Vagina (tissue), 2 donors: ENCODE data around the gene CMIP.

Experiments
- POLR2A ChIP-seq, 2 donors: fragments of 450-650 bp; IDR thresholded peaks; one replicate each; pipeline ENCODE4 v1.6.1; 2017; ENCODE audit warnings: antibody characterized with exemption in 2 of 2, mild to moderate bottlenecking in 2 of 2, moderate library complexity in 2 of 2
- POLR2AphosphoS5 ChIP-seq, 2 donors: sonication (generic); formaldehyde crosslinking; IDR thresholded peaks; one replicate each; pipeline ENCODE4 v1.9.0; 2017; ENCODE audit warnings: antibody characterized with exemption in 2 of 2, mild to moderate bottlenecking in 2 of 2, low read depth in 1 of 2; ENCODE audit not compliant: insufficient read depth in 1 of 2
- TF ChIP-seq, protein P1 (sequence below), 3 experiments: fragments of 450-650 bp in 2 of 3; fragments of 200-600 bp in 1 of 3; sonication (generic) in 1 of 3; IDR thresholded peaks; one replicate each; pipeline ENCODE4 v1.5.1; 2017 to 2019; ENCODE audit warnings: antibody characterized with exemption in 3 of 3, mild to moderate bottlenecking in 2 of 3, moderate library complexity in 2 of 3

DNA sequence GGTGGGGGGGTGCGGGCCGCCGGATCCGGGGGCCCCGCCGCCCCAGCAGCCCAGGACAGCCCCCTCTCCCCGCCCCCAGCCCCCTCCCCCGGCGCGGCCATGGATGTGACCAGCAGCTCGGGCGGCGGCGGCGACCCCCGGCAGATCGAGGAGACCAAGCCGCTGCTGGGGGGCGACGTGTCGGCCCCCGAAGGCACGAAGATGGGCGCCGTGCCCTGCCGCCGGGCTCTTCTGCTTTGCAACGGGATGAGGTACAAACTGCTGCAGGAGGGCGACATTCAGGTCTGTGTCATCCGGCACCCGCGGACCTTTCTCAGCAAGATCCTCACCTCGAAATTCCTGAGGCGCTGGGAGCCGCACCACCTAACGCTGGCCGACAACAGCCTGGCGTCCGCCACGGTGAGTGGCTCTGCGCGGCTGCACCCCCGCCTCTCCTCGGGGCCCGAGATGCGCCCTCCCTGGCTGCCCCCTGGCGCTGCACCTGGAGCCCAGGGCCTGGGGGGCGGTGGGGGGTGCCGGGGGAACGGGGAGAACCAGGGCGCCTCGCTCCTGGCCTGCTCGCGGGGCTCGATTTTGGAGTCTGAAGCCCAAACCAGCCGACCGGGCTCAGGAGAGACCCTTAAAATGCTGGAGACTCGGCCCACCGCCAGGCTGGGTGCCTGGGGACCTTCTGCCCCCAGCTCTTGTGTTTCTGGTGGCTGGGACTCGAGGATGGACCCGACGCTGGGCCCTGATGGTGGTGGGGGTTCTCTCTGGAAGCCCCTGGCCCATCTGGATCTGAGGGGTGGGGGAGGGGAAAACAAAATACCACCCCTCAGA, 744 bp downstream of the CMIP start:
- TF ChIP-seq POLR2AphosphoS5 (IDR thresholded peaks at IDR 0.05; ENCODE audit: insufficient read depth in 1 of 2, low read depth in 1 of 2) (no peak), POLR2A (IDR thresholded peaks at IDR 0.05) (no peak)
- TF ChIP-seq, protein P1, sequence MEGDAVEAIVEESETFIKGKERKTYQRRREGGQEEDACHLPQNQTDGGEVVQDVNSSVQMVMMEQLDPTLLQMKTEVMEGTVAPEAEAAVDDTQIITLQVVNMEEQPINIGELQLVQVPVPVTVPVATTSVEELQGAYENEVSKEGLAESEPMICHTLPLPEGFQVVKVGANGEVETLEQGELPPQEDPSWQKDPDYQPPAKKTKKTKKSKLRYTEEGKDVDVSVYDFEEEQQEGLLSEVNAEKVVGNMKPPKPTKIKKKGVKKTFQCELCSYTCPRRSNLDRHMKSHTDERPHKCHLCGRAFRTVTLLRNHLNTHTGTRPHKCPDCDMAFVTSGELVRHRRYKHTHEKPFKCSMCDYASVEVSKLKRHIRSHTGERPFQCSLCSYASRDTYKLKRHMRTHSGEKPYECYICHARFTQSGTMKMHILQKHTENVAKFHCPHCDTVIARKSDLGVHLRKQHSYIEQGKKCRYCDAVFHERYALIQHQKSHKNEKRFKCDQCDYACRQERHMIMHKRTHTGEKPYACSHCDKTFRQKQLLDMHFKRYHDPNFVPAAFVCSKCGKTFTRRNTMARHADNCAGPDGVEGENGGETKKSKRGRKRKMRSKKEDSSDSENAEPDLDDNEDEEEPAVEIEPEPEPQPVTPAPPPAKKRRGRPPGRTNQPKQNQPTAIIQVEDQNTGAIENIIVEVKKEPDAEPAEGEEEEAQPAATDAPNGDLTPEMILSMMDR (IDR thresholded peaks at IDR 0.05): no peak
